ENCODE results near the gene SPTBN1. TPM values are rescaled to one million over a fixed set of nuclear protein-coding genes. Genes with fewer than 3 reads are reported as not detected.

Gene SPTBN1
- total and polyA plus RNA-seq, 7 experiments from 2014 or later = 43.3 to 207 (median 171) TPM

GRCh38 chr2:54595161-54595803 lies 139.2 kb downstream of the SPTBN1 start:
- CTCF ChIA-PET = interaction anchor here (1.0 to 3.3 kb wide), 5 partner anchors 9 to 72 kb away, joined by 3 to 10 read pairs (median 6); no protein-coding TSS in a partner anchor
- ATAC-seq = no peak
- no peaks in the 10 kb centered on the region for H3K27me3 Mint-ChIP-seq
- H3K4me1 ChIP-seq (ENCODE audit: control insufficient read depth in 2 of 2, insufficient read depth in 2 of 2, low read length in 2 of 2) = peaks cover 41 to 89% of the 10 kb centered on the region in 2 donors
- H3K4me3 ChIP-seq (ENCODE audit: low read length) = no peak overlapping the region
- peaks cover 57 to 100% (median 97%) of the 10 kb centered on the region in 7 donors for H3K4me1 Mint-ChIP-seq
- H3K27ac Mint-ChIP-seq = peak overlapping the region; percentile 86 to 98 (median 97)
- peaks cover 7 to 51% (median 21%) of the 10 kb centered on the region in 5 donors for H3K36me3 Mint-ChIP-seq
- peak overlapping the region; percentile 79 to 93 (median 86) for H3K4me3 Mint-ChIP-seq
- H3K36me3 ChIP-seq (ENCODE audit: control insufficient read depth in 2 of 3, insufficient read depth in 3 of 3, low read length in 3 of 3) = peaks cover 0 to 12% (median 0%) of the 10 kb centered on the region in 3 experiments
- H3K27me3 ChIP-seq (ENCODE audit: control insufficient read depth in 2 of 2, insufficient read depth in 2 of 2, low read length in 2 of 2) = no peaks in the 10 kb centered on the region
- peaks cover 0 to 6% (median 0%) of the 10 kb centered on the region in 11 donors for H3K9me3 Mint-ChIP-seq
- intact Hi-C loops (cut with micrococcal nuclease) = no loop called here
- H3K27ac ChIP-seq (ENCODE audit: low read depth, low read length) = peak overlapping the region; percentile 79
- no peaks in the 10 kb centered on the region for H3K9me3 ChIP-seq (ENCODE audit: control insufficient read depth in 2 of 3, low read length in 3 of 3)
- no peak for DNase-seq
- POLR2A ChIA-PET = interaction anchor here (0.8 to 13.0 kb wide), 7 partner anchors 10 to 34 kb away, joined by 3 to 223 read pairs (median 28); no protein-coding TSS in a partner anchor

- peak overlapping the region; percentile 36 for H3K4me3 ChIP-seq (ENCODE audit: low read length)
- intact Hi-C loops (cut with micrococcal nuclease) = loop anchor here (1.0 to 2.0 kb wide), 6 partner anchors 10 to 39 kb away; no protein-coding TSS in a partner anchor
- H3K36me3 Mint-ChIP-seq = peaks cover 7 to 54% (median 26%) of the 10 kb centered on the region in 5 donors
- H3K36me3 ChIP-seq (ENCODE audit: control insufficient read depth in 2 of 3, insufficient read depth in 3 of 3, low read length in 3 of 3) = peaks cover 0 to 12% (median 0%) of the 10 kb centered on the region in 3 experiments
- H3K27me3 Mint-ChIP-seq = no peaks in the 10 kb centered on the region
- peaks cover 0 to 6% (median 0%) of the 10 kb centered on the region in 11 donors for H3K9me3 Mint-ChIP-seq
- POLR2A ChIA-PET = interaction anchor here (0.5 to 13.0 kb wide), 10 partner anchors 7 to 105 kb away, joined by 3 to 223 read pairs (median 8); no protein-coding TSS in a partner anchor
- no peaks in the 10 kb centered on the region for H3K27me3 ChIP-seq (ENCODE audit: control insufficient read depth in 2 of 2, insufficient read depth in 2 of 2, low read length in 2 of 2)
- ATAC-seq (peak; percentile 36), DNase-seq (peak in 1 of 9 donors; percentile 36)
- CTCF ChIA-PET = interaction anchor here (0.5 to 5.0 kb wide), 9 partner anchors 10 to 73 kb away, joined by 3 to 28 read pairs (median 5); no protein-coding TSS in a partner anchor
- no peaks in the 10 kb centered on the region for H3K9me3 ChIP-seq (ENCODE audit: control insufficient read depth in 2 of 3, low read length in 3 of 3)
- H3K4me1 Mint-ChIP-seq = peaks cover 56 to 100% (median 97%) of the 10 kb centered on the region in 7 donors
- H3K27ac Mint-ChIP-seq = peak overlapping the region; percentile 86 to 98 (median 97)
- peaks cover 36 to 87% of the 10 kb centered on the region in 2 donors for H3K4me1 ChIP-seq (ENCODE audit: control insufficient read depth in 2 of 2, insufficient read depth in 2 of 2, low read length in 2 of 2)
- H3K27ac ChIP-seq (ENCODE audit: low read depth, low read length) = peak overlapping the region; percentile 79
- peak overlapping the region; percentile 79 to 93 (median 86) for H3K4me3 Mint-ChIP-seq
Measured at GRCh38 chr2:54595999-54596902, 140.1 kb downstream of the SPTBN1 start.

- H3K27me3 ChIP-seq (ENCODE audit: control insufficient read depth in 2 of 2, insufficient read depth in 2 of 2, low read length in 2 of 2) = no peaks in the 10 kb centered on the region
- ATAC-seq = peak; percentile 39
- peak overlapping the region; percentile 86 to 98 (median 97) for H3K27ac Mint-ChIP-seq
- peak overlapping the region; percentile 16 for H3K4me3 ChIP-seq (ENCODE audit: low read length)
- intact Hi-C loops (cut with micrococcal nuclease) = loop anchor here in 1 of 2 donors (2.0 kb wide), 1 partner anchor 36 kb away; no protein-coding TSS in a partner anchor
- no peak for DNase-seq
- H3K36me3 Mint-ChIP-seq = peaks cover 7 to 57% (median 28%) of the 10 kb centered on the region in 5 donors
- peaks cover 41 to 90% of the 10 kb centered on the region in 2 donors for H3K4me1 ChIP-seq (ENCODE audit: control insufficient read depth in 2 of 2, insufficient read depth in 2 of 2, low read length in 2 of 2)
- no peaks in the 10 kb centered on the region for H3K9me3 ChIP-seq (ENCODE audit: control insufficient read depth in 2 of 3, low read length in 3 of 3)
- peak overlapping the region; percentile 79 to 93 (median 86) for H3K4me3 Mint-ChIP-seq
- peaks cover 0 to 12% (median 0%) of the 10 kb centered on the region in 3 experiments for H3K36me3 ChIP-seq (ENCODE audit: control insufficient read depth in 2 of 3, insufficient read depth in 3 of 3, low read length in 3 of 3)
- peaks cover 0 to 6% (median 0%) of the 10 kb centered on the region in 11 donors for H3K9me3 Mint-ChIP-seq
- peaks cover 59 to 100% (median 97%) of the 10 kb centered on the region in 7 donors for H3K4me1 Mint-ChIP-seq
- CTCF ChIA-PET = interaction anchor here (0.5 to 5.0 kb wide), 7 partner anchors 11 to 94 kb away, joined by 3 to 28 read pairs (median 3); no protein-coding TSS in a partner anchor
- peak overlapping the region; percentile 79 for H3K27ac ChIP-seq (ENCODE audit: low read depth, low read length)
- POLR2A ChIA-PET = interaction anchor here (0.5 to 13.0 kb wide), 12 partner anchors 8 to 797 kb away, joined by 3 to 223 read pairs (median 4); no protein-coding TSS in a partner anchor
- H3K27me3 Mint-ChIP-seq = no peaks in the 10 kb centered on the region
Measured at GRCh38 chr2:54597153-54597848, 141.2 kb downstream of the SPTBN1 start.

- Mint-ChIP-seq H3K9me3 (peaks cover 0 to 6% (median 0%) of the 10 kb centered on the region in 11 donors), H3K4me3 (peak overlapping the region; percentile 20 to 93 (median 85)), H3K27ac (peak overlapping the region; percentile 86 to 98 (median 97)), H3K27me3 (no peaks in the 10 kb centered on the region), H3K36me3 (peaks cover 7 to 57% (median 28%) of the 10 kb centered on the region in 5 donors), H3K4me1 (peaks cover 65 to 100% (median 97%) of the 10 kb centered on the region in 7 donors)
- Histone ChIP-seq H3K36me3 (ENCODE audit: control insufficient read depth in 2 of 3, insufficient read depth in 3 of 3, low read length in 3 of 3) (peaks cover 0 to 12% (median 0%) of the 10 kb centered on the region in 3 experiments), H3K27ac (ENCODE audit: low read depth, low read length) (peak overlapping the region; percentile 79), H3K9me3 (ENCODE audit: control insufficient read depth in 2 of 3, low read length in 3 of 3) (no peaks in the 10 kb centered on the region), H3K27me3 (ENCODE audit: control insufficient read depth in 2 of 2, insufficient read depth in 2 of 2, low read length in 2 of 2) (no peaks in the 10 kb centered on the region), H3K4me3 (ENCODE audit: low read length) (no peak overlapping the region), H3K4me1 (ENCODE audit: control insufficient read depth in 2 of 2, insufficient read depth in 2 of 2, low read length in 2 of 2) (peaks cover 42 to 90% of the 10 kb centered on the region in 2 donors)
- DNase-seq (no peak), ATAC-seq (no peak)
- POLR2A ChIA-PET = interaction anchor here (0.9 to 13.0 kb wide), 9 partner anchors 8 to 412 kb away, joined by 3 to 223 read pairs (median 11); no protein-coding TSS in a partner anchor
- intact Hi-C loops (cut with micrococcal nuclease) = no loop called here
- CTCF ChIA-PET = interaction anchor here (0.6 to 5.0 kb wide), 7 partner anchors 23 to 93 kb away, joined by 3 to 28 read pairs (median 4); no protein-coding TSS in a partner anchor
Measured at GRCh38 chr2:54598347-54599325, 142.5 kb downstream of the SPTBN1 start.

GRCh38 chr2:54599326-54599710 lies 143.2 kb downstream of the SPTBN1 start:
- H3K36me3 Mint-ChIP-seq = peaks cover 7 to 56% (median 28%) of the 10 kb centered on the region in 5 donors
- Histone ChIP-seq H3K36me3 (ENCODE audit: control insufficient read depth in 2 of 3, insufficient read depth in 3 of 3, low read length in 3 of 3) (peaks cover 0 to 12% (median 0%) of the 10 kb centered on the region in 3 experiments), H3K4me3 (ENCODE audit: low read length) (no peak overlapping the region), H3K4me1 (ENCODE audit: control insufficient read depth in 2 of 2, insufficient read depth in 2 of 2, low read length in 2 of 2) (peaks cover 42 to 92% of the 10 kb centered on the region in 2 donors), H3K9me3 (ENCODE audit: control insufficient read depth in 2 of 3, low read length in 3 of 3) (no peaks in the 10 kb centered on the region), H3K27ac (ENCODE audit: low read depth, low read length) (peak overlapping the region; percentile 74), H3K27me3 (ENCODE audit: control insufficient read depth in 2 of 2, insufficient read depth in 2 of 2, low read length in 2 of 2) (no peaks in the 10 kb centered on the region)
- no peak for DNase-seq
- ChIA-PET CTCF (interaction anchor here (0.7 to 5.0 kb wide), 6 partner anchors 17 to 40 kb away, joined by 3 to 28 read pairs (median 4); no protein-coding TSS in a partner anchor), POLR2A (interaction anchor here (0.9 to 13.0 kb wide), 7 partner anchors 7 to 38 kb away, joined by 3 to 223 read pairs (median 31); no protein-coding TSS in a partner anchor)
- no peaks in the 10 kb centered on the region for H3K27me3 Mint-ChIP-seq
- H3K4me1 Mint-ChIP-seq = peaks cover 68 to 100% (median 99%) of the 10 kb centered on the region in 7 donors
- intact Hi-C loops (cut with micrococcal nuclease) = no loop called here
- peak overlapping the region; percentile 86 to 98 (median 97) for H3K27ac Mint-ChIP-seq
- ATAC-seq = no peak
- H3K9me3 Mint-ChIP-seq = peaks cover 0 to 6% (median 0%) of the 10 kb centered on the region in 11 donors
- H3K4me3 Mint-ChIP-seq = peak overlapping the region; percentile 44 to 93 (median 73)

All from naive thymus-derived CD4-positive, alpha-beta T cell (primary cell).